H1 (cell line): ENCODE results near the gene PLPP2. TPM values are rescaled to one million over a fixed set of nuclear protein-coding genes. Genes with fewer than 3 reads are reported as not detected.

ENCODE experiments used
- SP2 ChIP-seq: IDR thresholded peaks from 2 replicates; pipeline ENCODE4 v1.6.1; 2012; ENCODE audit warnings: mild to moderate bottlenecking, low read length, inconsistent platforms
- TEAD4 ChIP-seq: IDR thresholded peaks from 2 replicates; pipeline ENCODE4 v1.6.1; 2012; ENCODE audit warnings: low read depth, low read length, inconsistent platforms, mixed read lengths
- YY1 ChIP-seq: IDR thresholded peaks from 2 replicates; pipeline ENCODE4 v1.6.1; 2011; ENCODE audit warnings: low read depth, mild to moderate bottlenecking, low read length
- polyA plus RNA-seq, 7 experiments: library from polyadenylated mRNA; depleted of rRNA in 3 of 7; stranded (reverse) in 5 of 7; unstranded in 2 of 7; fragments of >200 nt in 5 of 7; fragments of 200-250 nt in 2 of 7; gene quantifications; 1 replicate in 5 of 7; 2 replicates in 1 of 7; 4 replicates in 1 of 7; pipeline versions ENCODE4 v1.2.1 to v1.2.3, GENCODE V29; 2011 to 2013; ENCODE audit warnings: missing spikeins in 2 of 7, mixed read lengths in 2 of 7
- total RNA-seq: library from RNA; stranded (reverse); fragmentation: NEBNext Ultra II Directional; extraction: Animal tissue kit (Norgen Biotek cat#: 25700); gene quantifications from 2 replicates; pipeline ENCODE4 v1.2.1, GENCODE V29; 2021

PLPP2 gene
- total and polyA plus RNA-seq, 2 of the 8 experiments (the other 6 are each of a cell fraction or from before 2014, with no cell fraction given) = 101 to 195 TPM

GRCh38 chr19:305240-306150 is 14.3 kb upstream of the PLPP2 start (continued):
- TF ChIP-seq TEAD4 (no peak), SP2 (no peak), YY1 (no peak)
- TF ChIP-seq, all 59 proteins: peak for 0
